Tibial nerve (tissue), 4 donors: ENCODE data around the gene FAM193B.

Experiments
- EP300 ChIP-seq, 2 donors: sonication (generic); formaldehyde crosslinking; IDR thresholded peaks; one replicate each; pipeline ENCODE4 v1.6.1; 2017; ENCODE audit warnings: antibody characterized with exemption in 2 of 2, mild to moderate bottlenecking in 1 of 2
- TF ChIP-seq, protein P1 (sequence below), 5 experiments: fragments of 200-600 bp in 3 of 5; fragments of 450-650 bp in 2 of 5; sonication (generic) in 3 of 5; IDR thresholded peaks; one replicate each; pipeline ENCODE4 v1.5.1; 2016 to 2019; ENCODE audit warnings: antibody characterized with exemption in 5 of 5, mild to moderate bottlenecking in 3 of 5, moderate library complexity in 2 of 5

DNA sequence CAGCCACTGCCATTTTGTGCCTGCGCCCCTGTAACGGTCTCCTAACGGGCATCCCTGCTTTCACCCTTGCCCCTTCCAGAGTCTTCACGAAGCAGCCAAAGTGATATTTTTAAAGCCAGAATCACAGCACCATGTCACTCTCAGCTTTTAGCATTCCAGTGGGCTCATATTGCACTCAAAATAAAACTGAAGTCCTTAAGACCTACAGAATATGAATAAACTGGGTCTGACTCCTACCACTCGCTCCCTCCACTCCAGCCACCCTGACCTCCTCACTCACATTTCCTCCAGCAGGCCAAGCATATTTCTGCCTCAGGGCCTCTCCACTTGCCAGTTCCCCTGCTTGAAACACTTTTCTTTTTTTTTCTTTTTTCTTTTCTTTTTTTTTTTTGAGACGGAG is 54.5 kb downstream of the FAM193B start:
- TF ChIP-seq, protein P1, sequence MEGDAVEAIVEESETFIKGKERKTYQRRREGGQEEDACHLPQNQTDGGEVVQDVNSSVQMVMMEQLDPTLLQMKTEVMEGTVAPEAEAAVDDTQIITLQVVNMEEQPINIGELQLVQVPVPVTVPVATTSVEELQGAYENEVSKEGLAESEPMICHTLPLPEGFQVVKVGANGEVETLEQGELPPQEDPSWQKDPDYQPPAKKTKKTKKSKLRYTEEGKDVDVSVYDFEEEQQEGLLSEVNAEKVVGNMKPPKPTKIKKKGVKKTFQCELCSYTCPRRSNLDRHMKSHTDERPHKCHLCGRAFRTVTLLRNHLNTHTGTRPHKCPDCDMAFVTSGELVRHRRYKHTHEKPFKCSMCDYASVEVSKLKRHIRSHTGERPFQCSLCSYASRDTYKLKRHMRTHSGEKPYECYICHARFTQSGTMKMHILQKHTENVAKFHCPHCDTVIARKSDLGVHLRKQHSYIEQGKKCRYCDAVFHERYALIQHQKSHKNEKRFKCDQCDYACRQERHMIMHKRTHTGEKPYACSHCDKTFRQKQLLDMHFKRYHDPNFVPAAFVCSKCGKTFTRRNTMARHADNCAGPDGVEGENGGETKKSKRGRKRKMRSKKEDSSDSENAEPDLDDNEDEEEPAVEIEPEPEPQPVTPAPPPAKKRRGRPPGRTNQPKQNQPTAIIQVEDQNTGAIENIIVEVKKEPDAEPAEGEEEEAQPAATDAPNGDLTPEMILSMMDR (IDR thresholded peaks at IDR 0.05): no peak
- no peak for TF ChIP-seq EP300 (IDR thresholded peaks at IDR 0.05)
